Measurements from ENCODE around the gene KPNA5. TPM values are rescaled to one million over a fixed set of nuclear protein-coding genes. Genes with fewer than 3 reads are reported as not detected.
"Not testable (repeated sequence)": the region's sequence is repeated elsewhere in the genome, so short reads cannot be mapped to it uniquely, and the experiment has no call there.

KPNA5 gene
- total RNA-seq, 4 donors from 2014 or later: 0.20 to 5.6 (median 2.2) TPM

GRCh38 chr6:116685437-116685993 lies 4.5 kb downstream of the KPNA5 start:
- Histone ChIP-seq H3K36me3 (no peaks in the 10 kb centered on the region), H3K9me3 (no peaks in the 10 kb centered on the region), H3K4me1 (peaks cover 0 to 21% (median 12%) of the 10 kb centered on the region in 4 donors), H3K27me3 (no peaks in the 10 kb centered on the region), H3K27ac (no peak overlapping the region), H3K4me3 (no peak overlapping the region)
- 96 to 100% methylated on average over 1 to 2 of the region's 2 CpGs for WGBS, 2 donors (ENCODE audit: low coverage in 1 of 2)
- in situ Hi-C loops (cut with MboI; ENCODE audit: low pct_ligation_motif_present in 1 of 4, low pct_unique_long_range_greater_than_20kb in 1 of 4, low sequenced_read_pairs in 3 of 4) (no loop called here), intact Hi-C loops (cut with DNase I; ENCODE audit: low total_unique reads) (no loop called here)
- DNase-seq: no peak
- TF ChIP-seq CTCF (IDR thresholded peaks at IDR 0.05): no peak
- no peak for TF ChIP-seq EP300 (IDR thresholded peaks at IDR 0.05; ENCODE audit: low read depth)
- TF ChIP-seq POLR2AphosphoS5 (IDR thresholded peaks at IDR 0.05): no peak
- no peak for TF ChIP-seq POLR2A (IDR thresholded peaks at IDR 0.05)

DNA sequence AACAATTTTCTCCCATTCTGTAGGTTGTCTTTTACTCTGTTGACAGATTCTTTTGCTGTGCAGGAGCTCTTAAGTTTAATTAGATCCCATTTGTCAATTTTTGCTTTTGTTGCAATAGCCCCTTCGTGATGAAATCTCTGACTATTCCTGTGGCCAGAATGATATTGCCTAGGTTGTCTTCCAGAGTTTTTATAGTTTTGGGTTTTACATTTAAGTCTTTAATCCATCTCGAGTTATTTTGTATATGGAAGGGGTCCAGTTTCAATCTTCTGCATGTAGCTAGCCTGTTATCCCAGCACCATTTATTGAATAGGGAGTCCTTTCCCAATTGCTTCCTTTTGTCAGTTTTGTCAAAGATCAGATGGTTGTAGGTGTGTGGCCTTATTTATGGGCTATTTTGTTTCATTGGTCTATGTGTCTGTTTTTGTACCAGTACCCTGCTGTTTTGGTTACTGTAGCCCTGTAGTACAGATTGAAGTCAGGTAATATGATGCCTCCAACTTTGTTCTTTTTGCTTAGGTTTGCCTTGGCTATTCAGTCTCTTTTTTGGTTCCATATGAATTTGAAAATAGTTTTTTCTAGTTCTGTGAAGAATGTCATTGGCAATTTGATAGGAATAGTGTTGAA lies 5.6 kb downstream of the KPNA5 start:
- WGBS, 2 donors (ENCODE audit: low coverage in 1 of 2): 79 to 86% methylated on average over 2 of the region's 2 CpGs
- H3K9me3 ChIP-seq; in situ Hi-C loops (cut with MboI; ENCODE audit: low pct_ligation_motif_present in 1 of 4, low pct_unique_long_range_greater_than_20kb in 1 of 4, low sequenced_read_pairs in 3 of 4); DNase-seq; intact Hi-C loops (cut with DNase I; ENCODE audit: low total_unique reads); H3K4me3 ChIP-seq; H3K27me3 ChIP-seq; H3K27ac ChIP-seq; H3K36me3 ChIP-seq: not testable (repeated sequence)
- peaks cover 0 to 20% (median 11%) of the 10 kb centered on the region in 4 donors for H3K4me1 ChIP-seq

DNA sequence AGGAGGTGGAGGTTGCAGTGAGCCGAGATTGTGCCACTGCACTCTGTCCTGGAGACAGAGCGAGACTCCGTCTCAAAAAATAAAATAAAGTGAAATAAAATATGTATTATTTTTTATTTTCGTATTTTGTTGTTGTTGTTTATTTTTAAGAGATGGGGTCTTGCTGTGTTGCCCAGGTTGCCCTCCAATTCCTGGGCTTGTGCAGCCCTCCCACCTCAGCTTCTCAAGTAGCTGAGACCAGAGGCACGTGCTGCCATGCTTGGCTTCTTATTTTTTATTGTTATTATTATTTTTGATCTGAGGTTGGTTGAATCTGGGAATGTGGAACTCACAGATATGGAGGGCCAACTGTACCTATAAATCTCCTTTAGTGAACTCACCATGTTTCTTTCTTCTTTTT lies 10.1 kb downstream of the KPNA5 start:
- Histone ChIP-seq H3K4me3 (no peak overlapping the region), H3K9me3 (no peaks in the 10 kb centered on the region), H3K36me3 (no peaks in the 10 kb centered on the region), H3K27ac (no peak overlapping the region), H3K4me1 (peaks cover 0 to 10% (median 3%) of the 10 kb centered on the region in 4 donors), H3K27me3 (no peaks in the 10 kb centered on the region)
- intact Hi-C loops (cut with DNase I; ENCODE audit: low total_unique reads) (no loop called here), in situ Hi-C loops (cut with MboI; ENCODE audit: low pct_ligation_motif_present in 1 of 4, low pct_unique_long_range_greater_than_20kb in 1 of 4, low sequenced_read_pairs in 3 of 4) (no loop called here)
- no peak for DNase-seq
- WGBS, 2 donors (ENCODE audit: low coverage in 1 of 2): 95 to 97% methylated on average over 5 of the region's 5 CpGs
- TF ChIP-seq POLR2AphosphoS5 (IDR thresholded peaks at IDR 0.05) (no peak), CTCF (IDR thresholded peaks at IDR 0.05) (no peak), POLR2A (IDR thresholded peaks at IDR 0.05) (no peak)

DNA sequence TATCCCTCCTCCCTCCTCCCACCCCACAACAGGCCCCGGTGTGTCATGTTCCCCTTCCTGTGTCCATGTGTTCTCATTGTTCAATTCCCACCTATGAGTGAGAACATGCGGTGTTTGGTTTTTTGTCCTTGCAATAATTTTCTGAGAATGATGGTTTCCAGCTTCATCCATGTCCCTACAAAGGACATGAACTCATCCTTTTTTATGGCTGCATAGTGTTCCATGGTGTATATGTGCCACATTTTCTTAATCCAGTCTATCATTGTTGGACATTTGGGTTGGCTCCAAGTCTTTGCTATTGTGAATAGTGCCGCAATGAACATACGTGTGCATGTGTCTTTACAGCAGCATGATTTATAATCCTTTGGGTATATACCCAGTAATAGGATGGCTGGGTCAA lies 11.9 kb downstream of the KPNA5 start:
- WGBS, 2 donors (ENCODE audit: low coverage in 1 of 2): 90 to 100% methylated on average over 3 to 4 of the region's 4 CpGs
- intact Hi-C loops (cut with DNase I; ENCODE audit: low total_unique reads); H3K9me3 ChIP-seq; H3K27ac ChIP-seq; in situ Hi-C loops (cut with MboI; ENCODE audit: low pct_ligation_motif_present in 1 of 4, low pct_unique_long_range_greater_than_20kb in 1 of 4, low sequenced_read_pairs in 3 of 4); H3K27me3 ChIP-seq; H3K4me3 ChIP-seq; DNase-seq; H3K36me3 ChIP-seq: not testable (repeated sequence)
- peaks cover 0 to 10% (median 3%) of the 10 kb centered on the region in 4 donors for H3K4me1 ChIP-seq

- in situ Hi-C loops (cut with MboI; ENCODE audit: low pct_ligation_motif_present in 1 of 4, low pct_unique_long_range_greater_than_20kb in 1 of 4, low sequenced_read_pairs in 3 of 4); intact Hi-C loops (cut with DNase I; ENCODE audit: low total_unique reads); DNase-seq: not testable (repeated sequence)
These were observed 12.3 kb downstream of the KPNA5 start for GRCh38 chr6:116693275-116693674.

More at GRCh38 chr6:116693275-116693674, 12.3 kb downstream of the KPNA5 start:
- H3K4me3 ChIP-seq, H3K36me3 ChIP-seq, H3K9me3 ChIP-seq, H3K27ac ChIP-seq, H3K27me3 ChIP-seq: not testable (repeated sequence)
- WGBS, 2 donors (ENCODE audit: low coverage in 1 of 2): 93 to 94% methylated on average over 3 of the region's 3 CpGs
- H3K4me1 ChIP-seq: peaks cover 0 to 10% (median 3%) of the 10 kb centered on the region in 4 donors

Data from transverse colon (tissue), 4 donors.